ENCODE results near the gene SNHG17. TPM values are rescaled to one million over a fixed set of nuclear protein-coding genes. Genes with fewer than 3 reads are reported as not detected.

Gene SNHG17
- total RNA-seq, 1 experiment from 2014 or later = 105 TPM

DNA sequence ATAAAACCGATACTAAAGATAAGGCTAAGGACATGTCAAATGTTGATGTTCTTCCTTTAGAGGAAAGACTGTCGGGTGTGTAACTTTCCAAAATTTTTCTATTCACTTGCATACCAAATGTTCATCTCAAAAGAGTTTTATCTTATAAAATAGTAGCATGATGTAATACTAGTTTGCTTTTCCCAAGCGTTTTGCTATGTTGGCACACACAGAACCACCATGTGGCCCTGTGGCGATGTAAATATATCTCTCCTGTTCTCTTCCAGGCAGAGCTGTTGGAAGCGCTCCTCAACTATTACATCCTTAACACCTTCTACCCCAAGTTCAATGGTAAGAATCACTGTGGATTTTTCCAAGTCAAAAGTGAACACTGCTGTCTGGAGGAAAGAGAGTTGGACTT lies 62.3 kb downstream of the SNHG17 start:
- CTCF ChIA-PET = no interaction called here
- POLR2A ChIA-PET (ENCODE audit: low non-redundant PET) = no interaction called here
- no TSS peak for BruUV-seq (replicated peaks)
- Histone ChIP-seq H3K4me1 (ENCODE audit: insufficient read depth, low read length, poor library complexity, severe bottlenecking) (no peaks in the 10 kb centered on the region), H3K4me3 (ENCODE audit: low read depth, low read length, poor library complexity, severe bottlenecking) (no peak overlapping the region), H3K27me3 (replicated peaks; ENCODE audit: insufficient read depth, low read depth, low read length, poor library complexity) (peaks cover 4% of the 10 kb centered on the region), H3K36me3 (ENCODE audit: insufficient read depth, low read length, poor library complexity, severe bottlenecking) (no peaks in the 10 kb centered on the region), H3K27ac (ENCODE audit: low read depth, low read length, poor library complexity, severe bottlenecking) (no peak overlapping the region), H3K9me3 (ENCODE audit: low read depth, low read length, poor library complexity, severe bottlenecking) (no peaks in the 10 kb centered on the region)
- no peak for DNase-seq (ENCODE audit: low spot score)
- intact Hi-C loops (cut with micrococcal nuclease; ENCODE audit: unreplicated experiment) = no loop called here
- TF ChIP-seq, protein P1, sequence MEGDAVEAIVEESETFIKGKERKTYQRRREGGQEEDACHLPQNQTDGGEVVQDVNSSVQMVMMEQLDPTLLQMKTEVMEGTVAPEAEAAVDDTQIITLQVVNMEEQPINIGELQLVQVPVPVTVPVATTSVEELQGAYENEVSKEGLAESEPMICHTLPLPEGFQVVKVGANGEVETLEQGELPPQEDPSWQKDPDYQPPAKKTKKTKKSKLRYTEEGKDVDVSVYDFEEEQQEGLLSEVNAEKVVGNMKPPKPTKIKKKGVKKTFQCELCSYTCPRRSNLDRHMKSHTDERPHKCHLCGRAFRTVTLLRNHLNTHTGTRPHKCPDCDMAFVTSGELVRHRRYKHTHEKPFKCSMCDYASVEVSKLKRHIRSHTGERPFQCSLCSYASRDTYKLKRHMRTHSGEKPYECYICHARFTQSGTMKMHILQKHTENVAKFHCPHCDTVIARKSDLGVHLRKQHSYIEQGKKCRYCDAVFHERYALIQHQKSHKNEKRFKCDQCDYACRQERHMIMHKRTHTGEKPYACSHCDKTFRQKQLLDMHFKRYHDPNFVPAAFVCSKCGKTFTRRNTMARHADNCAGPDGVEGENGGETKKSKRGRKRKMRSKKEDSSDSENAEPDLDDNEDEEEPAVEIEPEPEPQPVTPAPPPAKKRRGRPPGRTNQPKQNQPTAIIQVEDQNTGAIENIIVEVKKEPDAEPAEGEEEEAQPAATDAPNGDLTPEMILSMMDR (conservative IDR thresholded peaks at IDR 0.05; ENCODE audit: low read depth, low read length) = no peak

Other genes starting within 250 kb of the SNHG17 start
- not detected in 2 replicates for gene KIAA1755, start 174.6 kb downstream of the SNHG17 start, total RNA-seq (2021)
- not detected in 2 replicates for gene BPI, start 131.2 kb downstream of the SNHG17 start, total RNA-seq (2021)
- gene LBP, start 88.8 kb downstream of the SNHG17 start, total RNA-seq (2021) = not detected in 2 replicates
- gene RALGAPB, start 37.5 kb upstream of the SNHG17 start, total RNA-seq (2021) = 32.6 and 34.4 TPM in 2 replicates
- gene ADIG, start 145.9 kb upstream of the SNHG17 start, total RNA-seq (2021) = not detected in 2 replicates
- gene ARHGAP40, start 166.5 kb upstream of the SNHG17 start, total RNA-seq (2021) = not detected in 2 replicates